Measurements from ENCODE around the gene HYI.

HYI gene

DNA sequence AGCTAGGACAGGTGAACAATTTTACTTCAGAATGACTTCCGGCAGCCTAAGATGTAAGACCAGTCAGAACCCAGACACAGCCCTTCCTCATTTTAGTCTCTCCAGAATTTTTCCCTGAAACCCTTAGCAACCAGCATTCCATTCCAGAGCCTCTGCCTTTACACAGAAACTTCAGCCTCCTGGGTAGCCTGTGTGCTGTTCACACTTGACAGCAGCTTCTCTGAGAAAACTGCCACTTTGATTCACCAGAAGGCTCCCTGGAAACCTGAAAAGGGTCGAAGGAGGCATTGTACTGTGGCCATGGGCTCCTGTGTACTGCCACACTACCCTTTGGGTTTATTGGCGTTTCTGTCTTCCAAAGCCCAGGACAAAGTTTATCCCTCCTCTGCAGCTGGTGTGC lies 17.4 kb downstream of the HYI start:
- Histone ChIP-seq H3K36me3 (no peaks in the 10 kb centered on the region; the same call in 1 of the 2 replicates), H3K4me3 (ENCODE audit: low read depth, low read length) (no peak overlapping the region), H3K9me3 (no peaks in the 10 kb centered on the region), H3K4me1 (no peaks in the 10 kb centered on the region), H3K27me3 (no peaks in the 10 kb centered on the region)
- no peak for DNase-seq
- TF ChIP-seq CTCF (IDR thresholded peaks at IDR 0.05; ENCODE audit: low read depth, low read length), result no peak

DNA sequence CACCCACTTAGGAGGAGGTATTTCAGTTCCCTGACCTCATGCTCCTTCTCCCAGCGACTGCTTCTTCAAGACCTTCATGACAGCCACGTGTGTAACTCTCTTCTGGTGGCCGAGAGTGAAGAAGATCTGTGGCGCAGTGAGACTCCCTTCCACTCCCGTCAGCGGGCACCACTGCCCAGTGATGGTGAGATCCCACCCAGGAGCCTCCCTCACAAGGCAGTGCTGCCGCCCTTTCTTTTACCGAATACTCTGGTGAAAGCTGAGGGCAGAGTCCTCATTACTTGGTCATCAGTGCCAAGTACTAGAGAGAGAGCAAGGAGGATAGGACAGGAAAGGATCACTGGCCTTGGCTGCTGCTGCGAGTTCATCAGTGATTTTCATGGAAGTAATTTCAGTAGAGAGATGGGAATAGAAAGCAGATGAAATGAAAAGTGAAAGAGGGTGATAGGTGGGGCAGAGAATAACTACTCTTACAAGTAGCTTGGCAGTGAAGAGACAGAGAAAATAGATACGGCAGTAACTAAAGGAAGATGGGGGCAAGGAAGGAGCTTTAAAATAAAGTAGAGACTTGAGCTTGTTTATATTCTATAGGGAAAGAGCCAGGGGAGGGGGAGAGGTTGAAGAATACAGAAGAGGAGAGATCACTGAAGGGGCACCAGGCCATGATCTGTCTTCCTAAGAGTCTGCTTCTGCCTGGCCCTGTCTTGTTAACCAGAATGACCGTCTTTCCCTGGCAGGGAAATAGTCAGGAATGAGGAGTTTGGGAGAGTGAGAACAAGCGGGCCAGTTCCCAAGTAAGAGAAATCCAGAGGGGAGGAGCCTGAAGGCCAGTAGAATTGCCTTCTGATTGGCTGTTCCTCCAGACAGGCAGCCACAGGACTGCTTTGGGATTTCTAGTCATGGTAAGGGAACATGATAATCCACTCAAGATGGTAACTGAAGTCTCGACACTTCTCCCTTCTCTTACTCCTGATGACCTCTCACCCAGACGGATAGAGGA lies 18.3 kb downstream of the HYI start:
- Histone ChIP-seq H3K36me3 (no peaks in the 10 kb centered on the region; the same call in 1 of the 2 replicates), H3K4me3 (ENCODE audit: low read depth, low read length) (no peak overlapping the region)
- DNase-seq, result no peak

GRCh38 chr1:43434256-43434655 lies 19.5 kb downstream of the HYI start:
- Histone ChIP-seq H3K36me3 (no peaks in the 10 kb centered on the region; the same call in 1 of the 2 replicates), H3K4me3 (ENCODE audit: low read depth, low read length) (no peak overlapping the region)
- TF ChIP-seq CTCF (IDR thresholded peaks at IDR 0.05; ENCODE audit: low read depth, low read length), result no peak

More for the DNA sequence above, 18.3 kb downstream of the HYI start:
- no peak for TF ChIP-seq CTCF (IDR thresholded peaks at IDR 0.05; ENCODE audit: low read depth, low read length)
- H3K9me3 ChIP-seq, result no peaks in the 10 kb centered on the region
- no peaks in the 10 kb centered on the region for H3K27me3 ChIP-seq
- no peaks in the 10 kb centered on the region for H3K4me1 ChIP-seq

DNA sequence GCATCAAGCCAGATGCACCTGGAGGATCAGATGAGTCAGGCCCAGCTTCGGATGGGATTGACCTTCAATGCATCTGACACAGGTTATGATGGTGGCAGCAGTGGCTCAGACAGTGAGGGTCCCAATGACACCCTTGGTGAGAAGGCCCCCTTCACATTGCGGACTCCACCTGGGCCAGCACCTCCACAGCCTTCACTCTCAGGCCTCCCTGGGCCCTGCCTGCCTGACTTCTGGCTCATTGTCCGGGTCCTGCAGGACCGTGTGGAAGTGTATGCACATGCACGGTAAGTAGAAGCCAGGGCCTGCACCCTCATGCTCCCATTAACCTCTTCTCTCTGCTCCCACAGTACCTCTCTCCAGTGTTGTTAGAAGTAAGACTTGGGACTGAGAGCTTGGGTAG lies 20.8 kb downstream of the HYI start:
- Histone ChIP-seq H3K9me3 (no peaks in the 10 kb centered on the region), H3K36me3 (no peaks in the 10 kb centered on the region; the same call in 1 of the 2 replicates), H3K27me3 (no peaks in the 10 kb centered on the region), H3K4me3 (ENCODE audit: low read depth, low read length) (no peak overlapping the region), H3K4me1 (no peaks in the 10 kb centered on the region)
- TF ChIP-seq CTCF (IDR thresholded peaks at IDR 0.05; ENCODE audit: low read depth, low read length), result no peak
- no peak for DNase-seq

More at GRCh38 chr1:43434256-43434655, 19.5 kb downstream of the HYI start:
- no peak for DNase-seq
- Histone ChIP-seq H3K9me3 (no peaks in the 10 kb centered on the region), H3K4me1 (no peaks in the 10 kb centered on the region), H3K27me3 (no peaks in the 10 kb centered on the region)

DNA sequence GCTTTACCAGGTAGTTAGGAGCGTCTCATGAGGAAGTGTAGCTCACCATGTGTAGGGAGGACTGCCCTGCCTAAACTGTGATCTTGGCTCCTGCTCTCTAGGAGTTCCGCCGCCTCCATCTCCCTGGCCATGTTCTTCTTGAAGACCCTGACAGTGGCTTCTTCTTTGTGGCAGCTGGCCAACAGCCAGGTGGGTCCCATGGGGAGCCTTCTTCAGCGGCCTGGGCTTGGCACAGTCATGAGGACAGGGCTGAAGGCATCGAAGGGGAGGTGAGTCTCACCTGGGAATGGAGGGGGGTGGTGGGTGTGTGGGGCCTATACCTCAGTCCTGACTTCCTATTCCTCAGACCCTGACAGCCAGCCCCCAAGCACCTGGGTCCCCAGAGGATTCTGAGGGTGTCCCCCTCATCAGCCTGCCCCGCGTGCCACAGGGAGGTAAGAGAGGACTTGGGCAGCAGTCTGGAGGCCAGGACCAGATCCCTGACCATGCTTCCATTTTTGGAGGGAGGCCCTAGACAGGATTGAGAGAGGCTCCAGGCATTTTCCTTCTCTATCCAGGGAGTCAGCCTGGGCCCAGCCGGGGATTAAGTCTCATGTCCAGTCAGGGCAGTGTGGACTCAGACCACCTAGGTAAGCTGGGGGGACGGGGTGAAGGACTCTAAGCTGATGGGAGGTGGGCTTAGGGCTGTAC lies 21.4 kb downstream of the HYI start:
- no peaks in the 10 kb centered on the region for H3K27me3 ChIP-seq
- H3K36me3 ChIP-seq, result no peaks in the 10 kb centered on the region; the same call in 1 of the 2 replicates
- no peak for TF ChIP-seq CTCF (IDR thresholded peaks at IDR 0.05; ENCODE audit: low read depth, low read length)
- H3K9me3 ChIP-seq, result no peaks in the 10 kb centered on the region
- DNase-seq, result no peak
- H3K4me1 ChIP-seq, result no peaks in the 10 kb centered on the region
- H3K4me3 ChIP-seq (ENCODE audit: low read depth, low read length), result no peak overlapping the region

Measured in BE2C (cell line).